HepG2 (cell line): ENCODE measurements around the gene NAV2. TPM values are rescaled to one million over a fixed set of nuclear protein-coding genes. Genes with fewer than 3 reads are reported as not detected.

Experiments used
- CCAR2 ChIP-seq: fragments of 200-400 bp; formaldehyde crosslinking; optimal IDR thresholded peaks from 2 replicates; pipeline ENCODE3; 2018; ENCODE audit warnings: low read depth, mild to moderate bottlenecking, low read length, moderate library complexity
- CREB1 ChIP-seq, 2 experiments: fragments of 450-650 bp in 1 of 2; IDR thresholded peaks; 2 replicates each; pipeline ENCODE4 v1.6.1; 2016 to 2017; ENCODE audit warnings: control low read depth in 1 of 2, mild to moderate bottlenecking in 1 of 2, missing compliant biosample characterization in 1 of 2, missing genetic modification characterization in 1 of 2
- GATAD2A ChIP-seq: IDR thresholded peaks from 2 replicates; pipeline ENCODE4 v1.6.1; 2016
- HES4 ChIP-seq: sonication (generic); formaldehyde crosslinking; IDR thresholded peaks from 2 replicates; pipeline ENCODE4 v1.9.0; 2021; ENCODE audit warnings: mild to moderate bottlenecking, missing genetic modification reagents, borderline replicate concordance
- HHEX ChIP-seq: IDR thresholded peaks from 2 replicates; pipeline ENCODE4 v1.6.1; 2016; ENCODE audit warnings: control low read depth
- ZNF557 ChIP-seq: sonication (generic); formaldehyde crosslinking; IDR thresholded peaks from 2 replicates; pipeline ENCODE4 v1.4.0; 2020; ENCODE audit warnings: missing genetic modification reagents
- ZNF761 ChIP-seq: sonication (generic); formaldehyde crosslinking; conservative IDR thresholded peaks from 2 replicates; pipeline ENCODE4 v1.4.0; 2020; ENCODE audit warnings: mild to moderate bottlenecking, missing genetic modification reagents
- ZNF766 ChIP-seq: sonication (generic); formaldehyde crosslinking; IDR thresholded peaks from 2 replicates; pipeline ENCODE4 v1.5.0; 2020; ENCODE audit warnings: missing genetic modification reagents, borderline replicate concordance
- ZNF780A ChIP-seq: sonication (generic); formaldehyde crosslinking; IDR thresholded peaks from 2 replicates; pipeline ENCODE4 v1.8.0; 2022; ENCODE audit warnings: mild to moderate bottlenecking, missing genetic modification reagents, moderate library complexity
- ZNF839 ChIP-seq: sonication (generic); formaldehyde crosslinking; IDR thresholded peaks from 2 replicates; pipeline ENCODE4 v1.4.0; 2020; ENCODE audit warnings: missing genetic modification reagents, mild to moderate bottlenecking, borderline replicate concordance
- polyA plus RNA-seq, 8 experiments: library from polyadenylated mRNA; depleted of rRNA in 3 of 8; stranded (reverse) in 7 of 8; unstranded in 1 of 8; fragments of >200 nt; fragmentation: Illumina TruSeq in 4 of 8; extraction: Trizol in 4 of 8; gene quantifications; 2 replicates each; pipeline versions ENCODE4 v1.2.1 to v1.2.3, GENCODE V29; 2011 to 2016; ENCODE audit warnings: low read depth in 4 of 8, missing spikeins in 1 of 8, mixed read lengths in 1 of 8; ENCODE audit not compliant: insufficient read depth in 1 of 8
- total RNA-seq, 5 experiments: library from RNA; depleted of rRNA; stranded (reverse); fragments of >200 nt; fragmentation: Illumina TruSeq; extraction: Trizol; gene quantifications; 2 replicates each; pipeline ENCODE4 v1.2.3, GENCODE V29; 2016; ENCODE audit warnings: low read depth in 1 of 5
- TF ChIP-seq, protein P1 (sequence below): sonication (generic); formaldehyde crosslinking; IDR thresholded peaks from 2 replicates; pipeline ENCODE4 v1.5.0; 2020; ENCODE audit warnings: mild to moderate bottlenecking, missing genetic modification reagents, borderline replicate concordance
- TF ChIP-seq, protein P2 (sequence below), 2 experiments: fragments of 450-650 bp in 1 of 2; sonication (generic) in 1 of 2; formaldehyde crosslinking in 1 of 2; IDR thresholded peaks; 2 replicates each; pipeline versions ENCODE4 v1.6.1 to v1.8.0; 2016 to 2022; ENCODE audit warnings: antibody characterized with exemption in 1 of 2, mild to moderate bottlenecking in 1 of 2, missing genetic modification reagents in 1 of 2
- TF ChIP-seq, protein P3 (sequence below): sonication (generic); formaldehyde crosslinking; IDR thresholded peaks from 2 replicates; pipeline ENCODE4 v1.4.0; 2020; ENCODE audit warnings: mild to moderate bottlenecking, missing genetic modification reagents

The NAV2 gene
- total and polyA plus RNA-seq, 2 of the 13 experiments (the other 11 are each of a cell fraction or from before 2014, with no cell fraction given): 9.3 to 34.6 TPM

DNA sequence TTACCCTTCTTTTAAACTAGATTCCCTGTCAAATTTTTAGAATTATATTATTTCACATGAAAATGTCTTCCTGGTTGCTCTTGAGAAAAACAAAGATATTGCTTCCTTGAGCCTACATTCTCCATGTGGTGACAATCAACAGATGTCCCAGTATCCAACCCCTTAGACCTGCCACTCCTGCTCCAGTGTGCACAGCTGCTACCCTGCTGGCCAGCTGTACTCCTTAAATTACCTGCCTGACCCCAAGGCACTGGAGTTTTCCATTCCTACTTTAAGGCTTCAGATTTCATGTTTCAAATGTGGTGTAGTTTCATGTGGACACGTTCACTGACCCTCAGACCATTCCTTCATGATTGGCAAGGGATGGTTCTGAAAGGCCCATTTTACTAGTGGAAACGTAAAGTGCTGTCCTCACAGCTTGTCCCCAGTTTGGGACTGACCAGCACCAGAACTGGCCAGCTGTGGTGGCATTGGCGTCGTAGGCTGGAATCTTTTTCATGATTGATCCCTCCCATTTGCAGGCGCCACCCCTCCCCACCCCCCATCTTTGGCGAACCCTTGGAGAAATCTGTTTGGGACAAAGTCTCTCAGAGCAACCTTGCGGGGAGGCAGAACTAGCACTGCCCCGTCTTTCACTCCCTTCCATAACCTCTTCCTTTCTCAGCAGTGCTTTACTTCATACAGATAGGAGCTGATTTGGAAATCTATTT, 324.1 kb downstream of the NAV2 start (continued):
- TF ChIP-seq, protein P1, sequence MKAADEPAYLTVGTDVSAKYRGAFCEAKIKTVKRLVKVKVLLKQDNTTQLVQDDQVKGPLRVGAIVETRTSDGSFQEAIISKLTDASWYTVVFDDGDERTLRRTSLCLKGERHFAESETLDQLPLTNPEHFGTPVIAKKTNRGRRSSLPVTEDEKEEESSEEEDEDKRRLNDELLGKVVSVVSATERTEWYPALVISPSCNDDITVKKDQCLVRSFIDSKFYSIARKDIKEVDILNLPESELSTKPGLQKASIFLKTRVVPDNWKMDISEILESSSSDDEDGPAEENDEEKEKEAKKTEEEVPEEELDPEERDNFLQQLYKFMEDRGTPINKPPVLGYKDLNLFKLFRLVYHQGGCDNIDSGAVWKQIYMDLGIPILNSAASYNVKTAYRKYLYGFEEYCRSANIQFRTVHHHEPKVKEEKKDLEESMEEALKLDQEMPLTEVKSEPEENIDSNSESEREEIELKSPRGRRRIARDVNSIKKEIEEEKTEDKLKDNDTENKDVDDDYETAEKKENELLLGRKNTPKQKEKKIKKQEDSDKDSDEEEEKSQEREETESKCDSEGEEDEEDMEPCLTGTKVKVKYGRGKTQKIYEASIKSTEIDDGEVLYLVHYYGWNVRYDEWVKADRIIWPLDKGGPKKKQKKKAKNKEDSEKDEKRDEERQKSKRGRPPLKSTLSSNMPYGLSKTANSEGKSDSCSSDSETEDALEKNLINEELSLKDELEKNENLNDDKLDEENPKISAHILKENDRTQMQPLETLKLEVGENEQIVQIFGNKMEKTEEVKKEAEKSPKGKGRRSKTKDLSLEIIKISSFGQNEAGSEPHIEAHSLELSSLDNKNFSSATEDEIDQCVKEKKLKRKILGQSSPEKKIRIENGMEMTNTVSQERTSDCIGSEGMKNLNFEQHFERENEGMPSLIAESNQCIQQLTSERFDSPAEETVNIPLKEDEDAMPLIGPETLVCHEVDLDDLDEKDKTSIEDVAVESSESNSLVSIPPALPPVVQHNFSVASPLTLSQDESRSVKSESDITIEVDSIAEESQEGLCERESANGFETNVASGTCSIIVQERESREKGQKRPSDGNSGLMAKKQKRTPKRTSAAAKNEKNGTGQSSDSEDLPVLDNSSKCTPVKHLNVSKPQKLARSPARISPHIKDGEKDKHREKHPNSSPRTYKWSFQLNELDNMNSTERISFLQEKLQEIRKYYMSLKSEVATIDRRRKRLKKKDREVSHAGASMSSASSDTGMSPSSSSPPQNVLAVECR: no peak
- TF ChIP-seq, protein P2, sequence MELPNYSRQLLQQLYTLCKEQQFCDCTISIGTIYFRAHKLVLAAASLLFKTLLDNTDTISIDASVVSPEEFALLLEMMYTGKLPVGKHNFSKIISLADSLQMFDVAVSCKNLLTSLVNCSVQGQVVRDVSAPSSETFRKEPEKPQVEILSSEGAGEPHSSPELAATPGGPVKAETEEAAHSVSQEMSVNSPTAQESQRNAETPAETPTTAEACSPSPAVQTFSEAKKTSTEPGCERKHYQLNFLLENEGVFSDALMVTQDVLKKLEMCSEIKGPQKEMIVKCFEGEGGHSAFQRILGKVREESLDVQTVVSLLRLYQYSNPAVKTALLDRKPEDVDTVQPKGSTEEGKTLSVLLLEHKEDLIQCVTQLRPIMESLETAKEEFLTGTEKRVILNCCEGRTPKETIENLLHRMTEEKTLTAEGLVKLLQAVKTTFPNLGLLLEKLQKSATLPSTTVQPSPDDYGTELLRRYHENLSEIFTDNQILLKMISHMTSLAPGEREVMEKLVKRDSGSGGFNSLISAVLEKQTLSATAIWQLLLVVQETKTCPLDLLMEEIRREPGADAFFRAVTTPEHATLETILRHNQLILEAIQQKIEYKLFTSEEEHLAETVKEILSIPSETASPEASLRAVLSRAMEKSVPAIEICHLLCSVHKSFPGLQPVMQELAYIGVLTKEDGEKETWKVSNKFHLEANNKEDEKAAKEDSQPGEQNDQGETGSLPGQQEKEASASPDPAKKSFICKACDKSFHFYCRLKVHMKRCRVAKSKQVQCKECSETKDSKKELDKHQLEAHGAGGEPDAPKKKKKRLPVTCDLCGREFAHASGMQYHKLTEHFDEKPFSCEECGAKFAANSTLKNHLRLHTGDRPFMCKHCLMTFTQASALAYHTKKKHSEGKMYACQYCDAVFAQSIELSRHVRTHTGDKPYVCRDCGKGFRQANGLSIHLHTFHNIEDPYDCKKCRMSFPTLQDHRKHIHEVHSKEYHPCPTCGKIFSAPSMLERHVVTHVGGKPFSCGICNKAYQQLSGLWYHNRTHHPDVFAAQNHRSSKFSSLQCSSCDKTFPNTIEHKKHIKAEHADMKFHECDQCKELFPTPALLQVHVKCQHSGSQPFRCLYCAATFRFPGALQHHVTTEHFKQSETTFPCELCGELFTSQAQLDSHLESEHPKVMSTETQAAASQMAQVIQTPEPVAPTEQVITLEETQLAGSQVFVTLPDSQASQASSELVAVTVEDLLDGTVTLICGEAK (IDR thresholded peaks at IDR 0.05): no peak
- TF ChIP-seq, protein P2 (CRISPR knock-in tag; IDR thresholded peaks at IDR 0.05): no peak
- TF ChIP-seq HES4 (CRISPR knock-in tag) (no peak), HHEX (CRISPR knock-in tag) (no peak), ZNF780A (CRISPR knock-in tag) (no peak), GATAD2A (no peak), ZNF761 (CRISPR knock-in tag) (0 out of 2 replicates have a peak, but pooled peaks have one; percentile 5), ZNF557 (no peak), CCAR2 (no peak), ZNF766 (no peak), ZNF839 (CRISPR knock-in tag) (no peak), CREB1 (IDR thresholded peaks at IDR 0.05) (no peak), CREB1 (CRISPR knock-in tag; IDR thresholded peaks at IDR 0.05) (no peak; the same call in 1 of the 2 replicates)
- TF ChIP-seq, protein P3, sequence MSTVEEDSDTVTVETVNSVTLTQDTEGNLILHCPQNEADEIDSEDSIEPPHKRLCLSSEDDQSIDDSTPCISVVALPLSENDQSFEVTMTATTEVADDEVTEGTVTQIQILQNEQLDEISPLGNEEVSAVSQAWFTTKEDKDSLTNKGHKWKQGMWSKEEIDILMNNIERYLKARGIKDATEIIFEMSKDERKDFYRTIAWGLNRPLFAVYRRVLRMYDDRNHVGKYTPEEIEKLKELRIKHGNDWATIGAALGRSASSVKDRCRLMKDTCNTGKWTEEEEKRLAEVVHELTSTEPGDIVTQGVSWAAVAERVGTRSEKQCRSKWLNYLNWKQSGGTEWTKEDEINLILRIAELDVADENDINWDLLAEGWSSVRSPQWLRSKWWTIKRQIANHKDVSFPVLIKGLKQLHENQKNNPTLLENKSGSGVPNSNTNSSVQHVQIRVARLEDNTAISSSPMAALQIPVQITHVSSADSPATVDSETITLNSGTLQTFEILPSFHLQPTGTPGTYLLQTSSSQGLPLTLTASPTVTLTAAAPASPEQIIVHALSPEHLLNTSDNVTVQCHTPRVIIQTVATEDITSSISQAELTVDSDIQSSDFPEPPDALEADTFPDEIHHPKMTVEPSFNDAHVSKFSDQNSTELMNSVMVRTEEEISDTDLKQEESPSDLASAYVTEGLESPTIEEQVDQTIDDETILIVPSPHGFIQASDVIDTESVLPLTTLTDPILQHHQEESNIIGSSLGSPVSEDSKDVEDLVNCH (CRISPR knock-in tag): 0 out of 2 replicates have a peak, but pooled peaks have one; percentile 19
